HG03342 (cell line): ENCODE measurements around the gene CPLANE2.
"Not testable (repeated sequence)": the region's sequence is repeated elsewhere in the genome, so short reads cannot be mapped to it uniquely, and the experiment has no call there.

ENCODE experiments used
- ATAC-seq: cut with Tn5 transposase; IDR thresholded peaks from one replicate; pipeline ENCODE4 v1.9.1; 2021; ENCODE audit warnings: mild to moderate bottlenecking, moderate library complexity; ENCODE audit not compliant: unreplicated experiment

Gene CPLANE2

GRCh38 chr1:16249596-16250241, 12.7 kb upstream of the CPLANE2 start:
- peak; percentile 13 for ATAC-seq

GRCh38 chr1:16248603-16249516, 11.9 kb upstream of the CPLANE2 start:
- ATAC-seq = peak; percentile 59

- ATAC-seq = no peak
These were observed 11.0 kb upstream of the CPLANE2 start for GRCh38 chr1:16248007-16248436.

- ATAC-seq = no peak
These were observed 10.5 kb upstream of the CPLANE2 start for GRCh38 chr1:16247441-16247840.

- ATAC-seq = no peak
These were observed 10.0 kb upstream of the CPLANE2 start for GRCh38 chr1:16246961-16247360.

GRCh38 chr1:16246239-16246638, 9.3 kb upstream of the CPLANE2 start:
- not testable (repeated sequence) for ATAC-seq

GRCh38 chr1:16245476-16246196, 8.7 kb upstream of the CPLANE2 start:
- ATAC-seq = no peak

- no peak for ATAC-seq
These were observed 7.8 kb upstream of the CPLANE2 start for GRCh38 chr1:16244650-16245285.

GRCh38 chr1:16243936-16244649, 7.1 kb upstream of the CPLANE2 start:
- no peak for ATAC-seq

- ATAC-seq = no peak
These were observed 6.2 kb upstream of the CPLANE2 start for GRCh38 chr1:16243215-16243610.

- ATAC-seq = no peak
These were observed 5.7 kb upstream of the CPLANE2 start for GRCh38 chr1:16242556-16243214.

GRCh38 chr1:16241221-16241708, 4.3 kb upstream of the CPLANE2 start:
- ATAC-seq = no peak

- no peak for ATAC-seq
These were observed 3.0 kb upstream of the CPLANE2 start for GRCh38 chr1:16239972-16240491.

- ATAC-seq = no peak
These were observed 404 bp upstream of the CPLANE2 start for GRCh38 chr1:16237343-16237830.

- ATAC-seq = peak; percentile 45
These were observed 956 bp downstream of the CPLANE2 start for GRCh38 chr1:16235944-16236510.

GRCh38 chr1:16235347-16235746, 1.6 kb downstream of the CPLANE2 start:
- ATAC-seq = no peak

- no peak for ATAC-seq
These were observed 3.6 kb downstream of the CPLANE2 start for GRCh38 chr1:16233431-16233830.

GRCh38 chr1:16232316-16232710, 4.7 kb downstream of the CPLANE2 start:
- ATAC-seq = no peak
